DMS53 (cell line): ENCODE measurements around the gene MYO9B.
A peak's percentile ranks its signal among the peaks of the same experiment; 100 is the strongest.

Source experiments
- DNase-seq: peaks from one replicate; lab custom pipeline; 2025; lab: John Stamatoyannopoulos, UW

MYO9B gene

GRCh38 chr19:17075035-17075863 lies at the start of gene MYO9B, which contains the start of gene HAUS8:
Gene MYO9B (plus strand): TSS chr19:17075777. CDS start chr19:17101718, 25,941 bp downstream.
Gene HAUS8 (minus strand): TSS chr19:17075452. CDS start chr19:17075422, 30 bp downstream.
- peak; percentile 99 for DNase-seq

- no peak for DNase-seq
These were observed 49.5 kb upstream of the MYO9B start for GRCh38 chr19:17025991-17026658.

DNA sequence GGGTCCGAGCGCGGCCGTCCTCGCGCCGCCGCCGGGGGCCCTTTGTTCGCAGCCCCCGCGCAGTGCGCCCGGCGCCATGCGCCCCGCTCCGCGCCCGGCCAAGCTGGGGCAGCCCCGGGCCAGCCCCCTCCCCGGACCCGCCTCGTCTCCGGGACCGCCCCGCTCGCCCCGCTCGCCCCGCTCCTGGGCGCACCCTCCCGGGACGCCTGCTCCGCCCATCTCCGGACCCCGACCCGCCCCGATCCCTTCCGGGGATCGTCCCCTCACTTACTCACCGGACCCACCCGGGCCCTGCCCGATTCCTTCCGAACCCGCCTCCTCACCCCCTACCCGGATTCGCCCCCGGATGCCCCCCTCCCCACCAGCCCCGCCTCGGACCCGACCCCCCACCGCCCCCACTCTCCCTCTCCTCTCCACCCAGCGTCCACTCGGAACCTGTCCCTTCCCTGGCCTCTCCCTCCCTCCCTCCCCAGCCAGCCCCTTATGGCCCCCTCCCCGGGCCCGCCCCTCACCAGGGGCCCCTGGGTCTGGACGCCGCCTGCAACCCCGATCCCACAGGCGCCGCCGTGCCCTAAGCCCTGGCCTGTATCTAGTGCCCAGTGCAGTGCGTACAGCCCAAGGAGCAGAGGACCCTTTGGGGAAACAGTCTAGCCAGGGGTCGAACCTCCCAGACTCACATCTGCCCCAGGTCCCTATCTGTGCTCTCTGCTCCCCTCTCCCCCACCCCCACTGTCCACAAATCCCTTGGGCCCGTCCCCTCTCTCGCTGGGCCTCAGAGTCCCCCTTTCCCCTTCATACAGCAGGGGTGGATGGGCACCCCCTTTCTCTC lies 48.7 kb upstream of the MYO9B start, which contains the start of gene CPAMD8:
Gene CPAMD8, minus strand, starts transcription at position 105 of the 829 bp plus-strand sequence. CDS start 168 bp downstream, outside the sequence.
- no peak for DNase-seq

- no peak for DNase-seq
These were observed 48.0 kb upstream of the MYO9B start for GRCh38 chr19:17027535-17027975.

- DNase-seq, result no peak
These were observed 43.8 kb upstream of the MYO9B start for GRCh38 chr19:17031741-17032140.

DNA sequence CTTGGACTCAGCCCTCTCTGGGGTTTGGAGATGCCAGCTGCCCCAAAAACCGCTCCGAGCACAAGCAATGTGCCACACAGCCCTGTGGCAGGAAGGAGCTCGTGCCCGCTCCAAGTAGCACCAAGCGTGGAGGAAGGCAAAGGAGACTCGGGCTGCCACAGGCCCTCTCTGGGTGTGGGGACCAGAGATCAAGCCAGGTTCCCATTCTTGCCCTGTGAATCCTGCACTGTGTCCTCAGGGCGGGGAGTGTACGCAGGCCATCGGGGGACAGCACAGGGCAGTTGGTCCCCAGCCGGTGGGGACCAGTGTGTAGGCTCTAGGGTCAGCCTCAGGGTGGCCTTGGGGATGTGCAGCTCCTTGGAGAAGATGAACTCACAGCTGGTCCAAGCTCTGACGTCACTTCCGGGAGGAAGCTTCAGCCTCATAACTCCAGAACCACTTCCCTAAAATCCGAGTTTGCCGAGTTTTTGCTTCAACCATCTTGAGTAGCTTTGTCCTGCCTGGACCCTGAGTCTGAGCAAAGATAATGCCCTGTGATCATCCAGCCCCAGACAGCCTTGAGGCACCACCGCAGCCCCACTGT lies 39.6 kb upstream of the MYO9B start:
- DNase-seq, result peak; percentile 9

GRCh38 chr19:17036640-17037039 lies 38.9 kb upstream of the MYO9B start:
- no peak for DNase-seq

- DNase-seq, result no peak
These were observed 38.4 kb upstream of the MYO9B start for GRCh38 chr19:17037184-17037583.

- no peak for DNase-seq
These were observed 37.5 kb upstream of the MYO9B start for GRCh38 chr19:17037966-17038500.

DNA sequence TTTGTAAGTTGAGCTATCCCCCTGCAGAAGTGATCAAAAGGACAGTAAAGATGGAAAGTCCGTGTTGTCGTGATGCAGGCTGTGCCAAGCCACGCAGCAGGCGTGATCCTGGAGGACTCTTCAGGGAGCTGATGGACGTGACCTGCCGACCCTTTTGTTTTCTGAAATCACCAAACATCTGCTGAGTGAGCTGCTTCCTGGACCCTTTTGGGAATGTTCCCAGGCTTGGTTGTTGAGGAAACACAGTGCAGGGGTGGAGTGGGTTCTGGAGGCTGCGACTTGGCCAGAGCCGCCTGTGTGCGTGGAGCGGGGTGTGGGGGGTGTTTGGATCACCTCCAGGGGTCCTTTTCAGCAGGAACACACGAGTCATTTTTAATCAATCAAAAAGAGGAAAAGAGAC lies 33.6 kb upstream of the MYO9B start:
- DNase-seq, result no peak

GRCh38 chr19:17043744-17044143 lies 31.8 kb upstream of the MYO9B start:
- DNase-seq, result no peak

DNA sequence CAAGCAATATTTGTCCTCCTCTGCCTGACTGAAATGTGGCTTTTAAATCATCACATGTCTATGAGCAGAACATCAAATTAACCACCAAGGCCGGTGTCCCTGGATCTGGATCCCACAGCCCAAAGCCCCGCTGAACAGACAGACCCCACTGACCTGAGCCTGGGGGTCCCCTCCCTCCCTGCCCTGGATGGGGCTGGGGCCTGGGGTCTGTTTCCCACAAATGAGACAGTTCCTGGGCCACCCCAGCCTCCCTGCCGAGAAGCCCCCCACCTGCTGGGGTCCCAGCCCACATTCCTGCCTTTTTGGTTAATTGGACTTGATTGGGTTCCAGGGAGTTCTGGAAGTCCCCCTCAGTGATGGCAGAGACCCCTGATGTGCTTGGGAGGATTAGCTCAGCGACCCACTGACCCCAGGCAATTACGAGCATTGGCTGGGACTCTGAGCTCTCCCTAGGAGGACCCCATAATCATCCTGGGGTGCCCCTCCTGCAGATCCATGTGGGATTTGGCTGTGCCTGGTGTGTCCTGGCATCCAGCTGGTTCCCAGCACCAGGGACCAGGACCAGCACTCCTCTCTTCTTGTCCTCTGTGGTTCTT lies 29.6 kb upstream of the MYO9B start:
- DNase-seq, result no peak

DNA sequence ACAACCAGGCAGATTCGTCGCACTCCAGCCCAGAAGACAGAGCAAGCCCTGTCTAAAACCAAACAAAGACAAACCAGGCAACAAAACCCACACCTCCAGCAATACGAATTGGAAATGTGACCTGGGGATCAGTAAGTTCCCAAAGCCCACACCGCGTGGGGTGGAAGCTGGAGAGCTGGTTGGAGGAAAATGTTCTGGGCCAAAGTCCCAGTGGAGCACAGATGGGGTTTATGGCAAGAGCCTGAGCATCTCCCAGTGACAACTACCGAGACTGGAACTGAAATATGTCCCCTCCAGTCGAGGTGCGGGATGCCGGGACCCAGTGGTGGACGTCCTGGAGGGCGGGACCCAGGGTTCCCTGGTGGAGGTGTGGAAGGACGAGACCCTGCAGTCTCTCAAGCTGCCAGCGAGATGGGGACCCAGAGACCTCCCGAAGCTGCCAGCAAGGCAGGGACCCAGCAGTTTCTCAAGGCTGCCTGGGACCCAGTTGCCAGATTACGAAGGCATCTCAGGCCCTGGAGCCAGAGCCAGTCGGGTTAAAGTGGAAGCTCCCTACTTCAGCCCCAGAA lies 26.6 kb upstream of the MYO9B start:
- no peak for DNase-seq

- DNase-seq, result peak; percentile 15
These were observed 25.8 kb upstream of the MYO9B start for GRCh38 chr19:17049711-17050280.

GRCh38 chr19:17052439-17052838 lies 23.1 kb upstream of the MYO9B start:
- DNase-seq, result peak; percentile 53

GRCh38 chr19:17054746-17055145 lies 20.8 kb upstream of the MYO9B start:
- no peak for DNase-seq

DNA sequence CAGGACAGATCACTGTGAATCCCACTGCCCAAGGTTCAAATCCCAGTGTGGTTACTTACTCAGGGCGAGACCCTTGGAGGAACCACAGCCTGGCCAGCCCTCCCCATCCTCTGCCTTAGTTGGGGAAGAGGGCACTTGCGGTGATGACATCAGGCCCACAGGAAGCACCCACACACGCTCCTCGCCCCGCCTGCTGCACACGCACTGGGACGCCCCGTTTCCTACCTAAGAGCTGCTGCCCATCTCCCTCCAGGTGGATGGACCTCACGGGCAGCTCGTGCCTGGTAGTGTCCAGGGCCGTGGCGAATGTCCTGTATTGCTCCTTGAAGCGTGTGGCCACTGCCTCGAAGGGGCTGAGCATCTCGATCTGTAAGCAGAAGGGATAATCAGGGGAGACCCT lies 19.9 kb upstream of the MYO9B start:
- DNase-seq, result no peak

DNA sequence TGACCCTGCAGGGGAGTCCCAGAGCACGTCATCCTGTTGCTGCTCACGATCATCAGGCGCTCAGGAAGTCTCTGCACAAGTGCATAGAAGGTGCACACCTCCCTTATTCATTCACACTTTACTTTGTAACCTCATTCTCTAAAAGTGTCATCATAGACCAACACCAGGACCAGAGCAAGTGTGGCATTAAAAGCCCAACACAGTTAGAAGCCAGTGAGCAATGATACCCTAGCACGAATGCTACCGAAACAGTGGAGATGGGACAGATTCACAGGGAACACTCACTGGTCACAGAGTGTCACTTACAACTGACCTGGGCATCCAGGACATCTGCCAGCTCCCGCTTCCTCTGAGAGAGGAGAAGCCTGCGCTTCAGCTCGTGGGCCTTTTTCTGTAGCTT lies 17.3 kb upstream of the MYO9B start:
- peak; percentile 57 for DNase-seq

- no peak for DNase-seq
These were observed 14.8 kb upstream of the MYO9B start for GRCh38 chr19:17060802-17061201.

- no peak for DNase-seq
These were observed 14.4 kb upstream of the MYO9B start for GRCh38 chr19:17061205-17061604.
